Measurements from ENCODE around the gene MAP3K12. TPM values are rescaled to one million over a fixed set of nuclear protein-coding genes. Genes with fewer than 3 reads are reported as not detected.

The MAP3K12 gene
- total and polyA plus RNA-seq, 12 donors: 2.9 to 19.4 (median 4.8) TPM

DNA sequence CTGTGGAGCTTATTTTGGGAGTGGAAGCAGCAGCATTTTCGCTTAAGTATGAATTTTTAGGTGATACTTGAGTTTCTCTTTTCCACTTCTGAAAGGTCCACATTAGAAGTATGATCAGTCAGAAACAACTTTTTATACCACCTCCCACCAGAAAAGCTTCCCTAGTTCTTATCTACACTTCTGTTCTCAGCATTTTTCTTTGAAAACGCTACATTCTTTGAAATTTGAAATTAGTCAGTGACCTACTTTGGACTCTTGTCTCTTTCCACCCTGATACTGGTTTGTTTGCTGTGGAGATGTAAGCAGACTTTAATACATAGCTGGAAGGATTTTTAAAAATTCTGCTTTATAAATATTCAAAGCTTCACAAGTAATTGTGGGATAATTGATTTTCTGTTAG lies 25.2 kb downstream of the MAP3K12 start:
- Histone ChIP-seq H3K36me3 (peaks cover 2 to 100% (median 77%) of the 10 kb centered on the region in 9 donors), H3K4me3 (no peak overlapping the region), H3K27me3 (no peaks in the 10 kb centered on the region), H3K27ac (peak overlapping the region in 1 of 10 donors; percentile 38), H3K4me1 (peaks cover 18 to 89% (median 60%) of the 10 kb centered on the region in 9 donors), H3K9me3 (no peaks in the 10 kb centered on the region)
- intact Hi-C loops (cut with DNase I): no loop called here
- 71 to 75% methylated on average over 2 of the region's 2 CpGs for WGBS, 2 donors
- ATAC-seq (no peak), DNase-seq (no peak)
- TF ChIP-seq, protein P1, sequence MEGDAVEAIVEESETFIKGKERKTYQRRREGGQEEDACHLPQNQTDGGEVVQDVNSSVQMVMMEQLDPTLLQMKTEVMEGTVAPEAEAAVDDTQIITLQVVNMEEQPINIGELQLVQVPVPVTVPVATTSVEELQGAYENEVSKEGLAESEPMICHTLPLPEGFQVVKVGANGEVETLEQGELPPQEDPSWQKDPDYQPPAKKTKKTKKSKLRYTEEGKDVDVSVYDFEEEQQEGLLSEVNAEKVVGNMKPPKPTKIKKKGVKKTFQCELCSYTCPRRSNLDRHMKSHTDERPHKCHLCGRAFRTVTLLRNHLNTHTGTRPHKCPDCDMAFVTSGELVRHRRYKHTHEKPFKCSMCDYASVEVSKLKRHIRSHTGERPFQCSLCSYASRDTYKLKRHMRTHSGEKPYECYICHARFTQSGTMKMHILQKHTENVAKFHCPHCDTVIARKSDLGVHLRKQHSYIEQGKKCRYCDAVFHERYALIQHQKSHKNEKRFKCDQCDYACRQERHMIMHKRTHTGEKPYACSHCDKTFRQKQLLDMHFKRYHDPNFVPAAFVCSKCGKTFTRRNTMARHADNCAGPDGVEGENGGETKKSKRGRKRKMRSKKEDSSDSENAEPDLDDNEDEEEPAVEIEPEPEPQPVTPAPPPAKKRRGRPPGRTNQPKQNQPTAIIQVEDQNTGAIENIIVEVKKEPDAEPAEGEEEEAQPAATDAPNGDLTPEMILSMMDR (IDR thresholded peaks at IDR 0.05): no peak

DNA sequence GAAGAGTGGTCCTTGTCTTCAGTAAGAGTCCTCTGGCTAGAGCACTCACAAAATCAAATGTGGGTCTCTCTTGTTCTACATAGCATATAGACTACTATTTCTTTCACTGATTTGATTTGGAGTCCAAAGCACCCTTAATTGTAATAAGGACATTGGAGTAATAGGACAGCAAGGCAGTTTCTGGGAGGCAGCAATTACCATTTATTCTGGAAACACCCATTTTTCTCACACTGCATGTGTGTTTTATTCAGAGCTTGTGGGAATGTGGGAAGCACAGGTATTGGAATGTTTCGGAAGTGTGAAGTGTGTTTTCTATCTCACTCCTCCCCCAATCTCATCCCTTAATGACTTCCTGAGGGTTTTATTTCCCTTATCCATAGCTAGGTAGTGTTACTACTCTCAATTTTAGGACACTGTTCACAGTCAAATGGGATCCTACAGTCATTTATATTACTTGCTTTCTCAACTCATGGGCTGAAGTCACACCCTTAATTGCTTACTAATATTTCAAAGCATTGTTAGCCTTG lies 27.1 kb downstream of the MAP3K12 start:
- ATAC-seq: no peak
- 70 to 73% methylated on average over 1 of the region's 1 CpG for WGBS, 2 donors
- no peak for DNase-seq
- Histone ChIP-seq H3K27me3 (no peaks in the 10 kb centered on the region), H3K4me1 (peaks cover 13 to 89% (median 58%) of the 10 kb centered on the region in 9 donors), H3K9me3 (no peaks in the 10 kb centered on the region), H3K36me3 (peaks cover 6 to 100% (median 85%) of the 10 kb centered on the region in 9 donors), H3K4me3 (no peak overlapping the region), H3K27ac (no peak overlapping the region)
- TF ChIP-seq, protein P1 (IDR thresholded peaks at IDR 0.05): no peak
- intact Hi-C loops (cut with DNase I): no loop called here

DNA sequence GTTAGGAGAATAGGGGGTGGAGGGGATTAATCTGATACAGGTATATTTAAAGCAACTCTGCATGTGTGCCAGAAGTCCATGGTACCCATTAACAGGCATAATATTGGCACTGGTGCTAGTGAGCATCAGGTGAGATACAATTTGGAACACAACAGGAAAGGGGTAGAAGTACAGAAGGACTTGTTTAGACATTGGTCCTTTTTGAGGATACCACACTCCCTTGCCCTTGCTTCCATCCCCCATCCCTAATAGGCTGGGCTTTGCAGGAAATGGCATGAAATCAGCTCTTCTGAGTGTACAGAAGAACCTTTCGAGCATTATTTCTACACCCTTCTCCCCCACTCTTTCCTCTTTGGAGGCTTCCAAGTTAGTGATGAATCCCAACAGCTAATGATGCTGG lies 31.0 kb downstream of the MAP3K12 start:
- H3K27ac ChIP-seq: peak overlapping the region in 1 of 10 donors; percentile 31
- intact Hi-C loops (cut with DNase I): no loop called here
- WGBS, 2 donors: 45 to 59% methylated on average over 1 of the region's 1 CpG

DNA sequence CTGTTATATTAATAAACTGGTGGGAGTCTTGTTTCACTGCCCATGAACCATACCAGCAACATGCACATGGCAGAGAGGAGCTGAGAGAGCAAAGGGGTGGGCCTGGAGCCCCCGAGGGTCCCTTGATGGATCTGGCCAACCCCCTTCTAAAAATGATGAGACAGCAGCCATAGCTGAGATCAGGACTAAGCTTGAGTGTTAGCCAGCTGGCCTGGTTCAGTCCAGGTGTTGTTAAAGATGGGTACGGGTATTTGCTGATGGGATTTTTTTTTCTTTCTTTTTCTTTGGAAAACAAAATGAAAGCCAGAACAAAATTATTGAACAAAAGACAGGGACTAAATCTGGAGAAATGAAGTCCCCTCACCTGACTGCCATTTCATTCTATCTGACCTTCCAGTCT lies 31.4 kb downstream of the MAP3K12 start:
- Histone ChIP-seq H3K27ac (peak overlapping the region in 2 of 10 donors; percentile 31 to 57), H3K9me3 (no peaks in the 10 kb centered on the region), H3K27me3 (no peaks in the 10 kb centered on the region), H3K4me1 (peaks cover 2 to 92% (median 58%) of the 10 kb centered on the region in 9 donors), H3K4me3 (no peak overlapping the region), H3K36me3 (peaks cover 7 to 100% (median 98%) of the 10 kb centered on the region in 9 donors)
- intact Hi-C loops (cut with DNase I): no loop called here
- DNase-seq (no peak), ATAC-seq (no peak)
- WGBS, 2 donors: 51 to 60% methylated on average over 2 of the region's 2 CpGs
- TF ChIP-seq, protein P1 (IDR thresholded peaks at IDR 0.05): no peak

More for the DNA sequence above, 31.0 kb downstream of the MAP3K12 start:
- DNase-seq (no peak), ATAC-seq (no peak)
- H3K4me3 ChIP-seq: no peak overlapping the region
- no peaks in the 10 kb centered on the region for H3K27me3 ChIP-seq
- H3K4me1 ChIP-seq: peaks cover 5 to 92% (median 58%) of the 10 kb centered on the region in 9 donors
- H3K9me3 ChIP-seq: no peaks in the 10 kb centered on the region
- TF ChIP-seq, protein P1 (IDR thresholded peaks at IDR 0.05): no peak
- H3K36me3 ChIP-seq: peaks cover 7 to 100% (median 97%) of the 10 kb centered on the region in 9 donors

Measured in heart right ventricle (tissue), 16 donors.